ENCODE data around the gene RPP25.

The RPP25 gene

DNA sequence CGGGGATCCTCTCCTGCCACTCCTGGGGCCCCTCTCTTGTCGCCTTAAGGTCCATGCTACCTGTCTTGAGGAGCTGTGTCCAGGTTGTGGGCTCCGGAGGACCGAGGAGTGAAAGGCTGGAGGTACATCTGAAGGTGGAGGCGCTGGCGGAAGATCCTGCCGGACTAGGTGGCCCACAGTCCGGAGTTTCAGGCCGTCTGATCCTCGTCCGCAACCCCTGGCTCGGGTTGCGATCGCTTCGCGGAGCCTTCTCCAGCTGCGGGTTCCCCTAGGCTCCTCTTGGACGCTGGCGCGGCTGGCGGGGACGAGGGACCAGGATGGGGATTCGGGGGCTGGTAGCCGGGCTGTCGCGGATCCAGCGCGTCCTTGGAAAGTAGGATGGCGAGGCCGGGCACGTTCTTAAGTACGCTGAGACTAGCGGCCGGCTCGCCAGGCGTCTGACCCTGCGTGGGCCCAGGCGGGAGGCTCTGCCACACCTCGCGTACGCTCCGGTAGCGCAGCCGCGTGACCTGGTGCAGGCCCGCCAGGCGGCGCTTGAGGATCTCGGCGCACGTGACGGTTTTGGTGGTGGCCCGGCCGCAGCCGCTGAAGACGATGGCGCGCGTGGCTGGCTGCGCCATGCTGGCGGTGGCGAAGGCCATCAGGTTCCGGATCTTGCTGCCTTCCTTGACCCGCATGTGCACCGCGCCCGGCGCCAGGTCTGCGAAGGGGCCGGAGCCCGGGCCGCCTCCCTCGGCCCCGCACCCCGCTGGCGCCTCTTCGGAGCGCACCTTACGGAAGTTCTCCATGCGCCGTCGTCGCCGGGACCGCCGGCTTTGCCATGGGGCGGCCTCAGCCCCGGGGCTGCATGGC is 550 bp downstream of the RPP25 start:
- DNase-seq (ENCODE audit: low read depth) = no peak
- in situ Hi-C loops (cut with HindIII; ENCODE audit: low sequenced_read_pairs) = no loop called here
- H3K4me3 ChIP-seq (ENCODE audit: low read depth, low read length) = peak overlapping the region; percentile 41
- TF ChIP-seq, protein P1, sequence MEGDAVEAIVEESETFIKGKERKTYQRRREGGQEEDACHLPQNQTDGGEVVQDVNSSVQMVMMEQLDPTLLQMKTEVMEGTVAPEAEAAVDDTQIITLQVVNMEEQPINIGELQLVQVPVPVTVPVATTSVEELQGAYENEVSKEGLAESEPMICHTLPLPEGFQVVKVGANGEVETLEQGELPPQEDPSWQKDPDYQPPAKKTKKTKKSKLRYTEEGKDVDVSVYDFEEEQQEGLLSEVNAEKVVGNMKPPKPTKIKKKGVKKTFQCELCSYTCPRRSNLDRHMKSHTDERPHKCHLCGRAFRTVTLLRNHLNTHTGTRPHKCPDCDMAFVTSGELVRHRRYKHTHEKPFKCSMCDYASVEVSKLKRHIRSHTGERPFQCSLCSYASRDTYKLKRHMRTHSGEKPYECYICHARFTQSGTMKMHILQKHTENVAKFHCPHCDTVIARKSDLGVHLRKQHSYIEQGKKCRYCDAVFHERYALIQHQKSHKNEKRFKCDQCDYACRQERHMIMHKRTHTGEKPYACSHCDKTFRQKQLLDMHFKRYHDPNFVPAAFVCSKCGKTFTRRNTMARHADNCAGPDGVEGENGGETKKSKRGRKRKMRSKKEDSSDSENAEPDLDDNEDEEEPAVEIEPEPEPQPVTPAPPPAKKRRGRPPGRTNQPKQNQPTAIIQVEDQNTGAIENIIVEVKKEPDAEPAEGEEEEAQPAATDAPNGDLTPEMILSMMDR (IDR thresholded peaks at IDR 0.05; ENCODE audit: low read depth, low read length, missing control alignments) = peak; percentile 27

- H3K4me3 ChIP-seq (ENCODE audit: low read depth, low read length) = no peak overlapping the region
- TF ChIP-seq, protein P1 (IDR thresholded peaks at IDR 0.05; ENCODE audit: low read depth, low read length, missing control alignments) = no peak
- no peak for DNase-seq (ENCODE audit: low read depth)
- in situ Hi-C loops (cut with HindIII; ENCODE audit: low sequenced_read_pairs) = no loop called here
Measured at GRCh38 chr15:74955017-74955416, 1.6 kb downstream of the RPP25 start.

- no peak for DNase-seq (ENCODE audit: low read depth)
- TF ChIP-seq, protein P1 (IDR thresholded peaks at IDR 0.05; ENCODE audit: low read depth, low read length, missing control alignments) = no peak
- in situ Hi-C loops (cut with HindIII; ENCODE audit: low sequenced_read_pairs) = loop anchor here (5.0 kb wide), 2 partner anchors 47 to 187 kb away; partner anchors contain the start of gene FAM219B
- H3K4me3 ChIP-seq (ENCODE audit: low read depth, low read length) = no peak overlapping the region
Measured at GRCh38 chr15:74954515-74954914, 2.1 kb downstream of the RPP25 start.

GRCh38 chr15:74951006-74951405 is 5.6 kb downstream of the RPP25 start:
- TF ChIP-seq, protein P1 (IDR thresholded peaks at IDR 0.05; ENCODE audit: low read depth, low read length, missing control alignments) = no peak
- no peak for DNase-seq (ENCODE audit: low read depth)
- in situ Hi-C loops (cut with HindIII; ENCODE audit: low sequenced_read_pairs) = loop anchor here (5.0 kb wide), 2 partner anchors 44 to 184 kb away; partner anchors contain the start of gene FAM219B
- no peak overlapping the region for H3K4me3 ChIP-seq (ENCODE audit: low read depth, low read length)

- DNase-seq (ENCODE audit: low read depth) = peak; percentile 53
- no peak overlapping the region for H3K4me3 ChIP-seq (ENCODE audit: low read depth, low read length)
- in situ Hi-C loops (cut with HindIII; ENCODE audit: low sequenced_read_pairs) = loop anchor here (5.0 kb wide), 2 partner anchors 43 to 183 kb away; partner anchors contain the start of gene FAM219B
- TF ChIP-seq, protein P1 (IDR thresholded peaks at IDR 0.05; ENCODE audit: low read depth, low read length, missing control alignments) = peak; percentile 99
Measured at GRCh38 chr15:74950078-74950908, 6.3 kb downstream of the RPP25 start.

GRCh38 chr15:74937590-74938371 is 18.8 kb downstream of the RPP25 start, which contains the start of gene COX5A:
Gene COX5A (minus strand): TSS chr15:74938073. CDS start chr15:74938014, 59 bp downstream.
- H3K4me3 ChIP-seq (ENCODE audit: low read depth, low read length) = peak within 1 kb of the TSS; percentile 87
- DNase-seq (ENCODE audit: low read depth) = peak; percentile 87
- in situ Hi-C loops (cut with HindIII; ENCODE audit: low sequenced_read_pairs) = no loop called here
- TF ChIP-seq, protein P1 (IDR thresholded peaks at IDR 0.05; ENCODE audit: low read depth, low read length, missing control alignments) = no peak
